ENCODE measurements around the gene SLC9A9. TPM values are rescaled to one million over a fixed set of nuclear protein-coding genes. Genes with fewer than 3 reads are reported as not detected.

SLC9A9 gene
- total RNA-seq, 4 donors from 2014 or later = 2.1 to 40.4 (median 7.2) TPM

DNA sequence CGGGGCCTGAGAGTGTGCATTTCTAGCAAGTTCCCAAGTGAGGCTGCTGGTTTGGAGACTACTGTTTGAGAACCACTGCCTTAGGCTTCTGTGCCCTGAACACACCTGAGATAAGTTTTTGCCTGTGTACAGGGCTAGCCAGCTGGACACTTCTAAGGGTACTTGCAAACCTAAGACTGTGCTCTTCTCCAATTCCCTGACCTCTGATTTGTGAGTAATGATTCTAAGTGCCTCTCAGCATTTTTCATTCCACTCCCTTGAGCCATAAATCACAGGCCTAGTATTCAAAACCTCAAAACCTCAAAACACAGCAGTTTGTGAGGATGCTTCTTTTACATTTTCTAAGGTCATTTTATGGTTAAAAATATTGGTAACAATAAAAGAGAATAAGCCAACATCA lies 580.3 kb downstream of the SLC9A9 start:
- H3K4me3 ChIP-seq = no peak overlapping the region
- H3K36me3 ChIP-seq = peaks cover 0 to 6% (median 0%) of the 10 kb centered on the region in 3 donors
- TF ChIP-seq POLR2A (IDR thresholded peaks at IDR 0.05) = no peak
- TF ChIP-seq, protein P1, sequence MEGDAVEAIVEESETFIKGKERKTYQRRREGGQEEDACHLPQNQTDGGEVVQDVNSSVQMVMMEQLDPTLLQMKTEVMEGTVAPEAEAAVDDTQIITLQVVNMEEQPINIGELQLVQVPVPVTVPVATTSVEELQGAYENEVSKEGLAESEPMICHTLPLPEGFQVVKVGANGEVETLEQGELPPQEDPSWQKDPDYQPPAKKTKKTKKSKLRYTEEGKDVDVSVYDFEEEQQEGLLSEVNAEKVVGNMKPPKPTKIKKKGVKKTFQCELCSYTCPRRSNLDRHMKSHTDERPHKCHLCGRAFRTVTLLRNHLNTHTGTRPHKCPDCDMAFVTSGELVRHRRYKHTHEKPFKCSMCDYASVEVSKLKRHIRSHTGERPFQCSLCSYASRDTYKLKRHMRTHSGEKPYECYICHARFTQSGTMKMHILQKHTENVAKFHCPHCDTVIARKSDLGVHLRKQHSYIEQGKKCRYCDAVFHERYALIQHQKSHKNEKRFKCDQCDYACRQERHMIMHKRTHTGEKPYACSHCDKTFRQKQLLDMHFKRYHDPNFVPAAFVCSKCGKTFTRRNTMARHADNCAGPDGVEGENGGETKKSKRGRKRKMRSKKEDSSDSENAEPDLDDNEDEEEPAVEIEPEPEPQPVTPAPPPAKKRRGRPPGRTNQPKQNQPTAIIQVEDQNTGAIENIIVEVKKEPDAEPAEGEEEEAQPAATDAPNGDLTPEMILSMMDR (IDR thresholded peaks at IDR 0.05) = no peak
- H3K4me1 ChIP-seq = no peaks in the 10 kb centered on the region
- no peaks in the 10 kb centered on the region for H3K9me3 ChIP-seq
- no peak overlapping the region for H3K27ac ChIP-seq
- DNase-seq = no peak
- H3K27me3 ChIP-seq = no peaks in the 10 kb centered on the region

DNA sequence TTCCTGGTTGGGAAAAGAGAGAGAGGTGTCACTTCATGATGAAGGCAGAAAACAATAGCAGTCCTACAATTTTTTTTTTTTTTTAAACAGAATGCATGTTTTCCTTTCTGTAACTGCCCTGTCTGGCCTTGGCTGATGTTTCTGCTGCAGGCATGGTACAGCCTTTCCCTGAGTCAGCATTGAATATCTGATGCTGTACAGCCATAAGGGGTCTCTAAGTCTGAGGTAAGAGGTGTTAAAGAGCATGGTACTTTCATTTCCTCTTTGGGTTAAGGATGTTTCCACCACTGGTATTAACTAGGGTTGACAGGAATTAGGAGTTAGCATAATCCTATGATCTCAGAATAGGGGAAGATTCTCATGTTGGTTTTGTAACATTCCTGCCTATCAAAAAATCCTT lies 581.3 kb downstream of the SLC9A9 start:
- no peak for DNase-seq
- TF ChIP-seq, protein P1 (IDR thresholded peaks at IDR 0.05) = no peak
- TF ChIP-seq POLR2A (IDR thresholded peaks at IDR 0.05) = no peak
- Histone ChIP-seq H3K27me3 (no peaks in the 10 kb centered on the region), H3K27ac (no peak overlapping the region), H3K9me3 (no peaks in the 10 kb centered on the region), H3K36me3 (peaks cover 0 to 6% (median 0%) of the 10 kb centered on the region in 3 donors), H3K4me3 (no peak overlapping the region), H3K4me1 (no peaks in the 10 kb centered on the region)

DNA sequence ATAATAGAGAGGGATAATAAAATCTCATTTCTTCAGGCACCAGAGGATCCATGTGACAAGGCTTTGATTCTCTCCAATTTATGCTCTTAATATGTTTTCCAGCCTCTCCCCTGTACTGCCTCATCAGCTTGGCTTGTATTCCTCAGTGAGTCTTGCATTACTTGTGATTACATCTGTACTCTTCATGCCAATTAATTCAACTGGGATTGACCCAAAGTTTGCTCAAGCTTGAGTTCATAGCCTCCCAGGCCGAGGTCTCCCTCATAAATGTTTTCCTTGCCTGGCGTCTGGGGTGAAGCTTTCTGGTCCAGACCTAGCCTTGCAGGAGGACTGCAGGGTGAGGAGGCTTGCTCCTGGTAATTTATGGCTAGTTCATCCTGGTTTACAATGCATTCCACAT lies 581.8 kb downstream of the SLC9A9 start:
- Histone ChIP-seq H3K4me3 (no peak overlapping the region), H3K27me3 (no peaks in the 10 kb centered on the region), H3K4me1 (no peaks in the 10 kb centered on the region), H3K9me3 (no peaks in the 10 kb centered on the region), H3K27ac (no peak overlapping the region), H3K36me3 (peaks cover 0 to 6% (median 0%) of the 10 kb centered on the region in 3 donors)
- no peak for DNase-seq
- no peak for TF ChIP-seq POLR2A (IDR thresholded peaks at IDR 0.05)
- TF ChIP-seq, protein P1 (IDR thresholded peaks at IDR 0.05) = no peak

DNA sequence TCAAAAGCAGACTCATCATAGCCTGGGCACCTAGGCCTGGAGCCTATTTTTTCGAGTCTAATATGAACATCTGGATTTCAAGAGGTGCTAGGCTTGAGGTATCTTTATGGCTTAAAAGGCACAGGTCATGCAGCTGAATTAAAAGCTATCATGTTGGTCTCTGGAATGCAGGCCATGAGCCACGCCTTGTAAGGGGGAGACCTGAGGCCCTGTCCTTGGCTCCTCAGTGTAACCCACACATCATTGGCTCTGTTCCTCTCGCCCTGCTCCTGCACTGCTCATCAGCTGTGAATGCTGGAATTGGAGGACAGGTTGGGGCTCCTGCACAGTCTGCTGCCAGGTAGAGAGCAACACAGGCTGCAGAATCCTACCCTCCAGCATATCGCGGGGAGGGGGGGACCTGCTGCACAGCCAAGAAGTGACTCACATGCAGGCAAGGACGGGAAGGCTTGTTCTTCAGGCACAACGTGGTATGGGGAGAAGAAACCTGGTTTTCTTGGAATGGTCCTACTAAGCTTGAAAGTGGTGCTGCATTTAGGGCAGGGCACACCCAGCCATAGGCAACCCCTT lies 582.7 kb downstream of the SLC9A9 start:
- Histone ChIP-seq H3K27me3 (no peaks in the 10 kb centered on the region), H3K36me3 (peaks cover 0 to 6% (median 0%) of the 10 kb centered on the region in 3 donors), H3K4me1 (no peaks in the 10 kb centered on the region), H3K27ac (no peak overlapping the region), H3K4me3 (no peak overlapping the region), H3K9me3 (no peaks in the 10 kb centered on the region)
- TF ChIP-seq, protein P1 (IDR thresholded peaks at IDR 0.05) = no peak
- TF ChIP-seq POLR2A (IDR thresholded peaks at IDR 0.05) = no peak
- DNase-seq = no peak

DNA sequence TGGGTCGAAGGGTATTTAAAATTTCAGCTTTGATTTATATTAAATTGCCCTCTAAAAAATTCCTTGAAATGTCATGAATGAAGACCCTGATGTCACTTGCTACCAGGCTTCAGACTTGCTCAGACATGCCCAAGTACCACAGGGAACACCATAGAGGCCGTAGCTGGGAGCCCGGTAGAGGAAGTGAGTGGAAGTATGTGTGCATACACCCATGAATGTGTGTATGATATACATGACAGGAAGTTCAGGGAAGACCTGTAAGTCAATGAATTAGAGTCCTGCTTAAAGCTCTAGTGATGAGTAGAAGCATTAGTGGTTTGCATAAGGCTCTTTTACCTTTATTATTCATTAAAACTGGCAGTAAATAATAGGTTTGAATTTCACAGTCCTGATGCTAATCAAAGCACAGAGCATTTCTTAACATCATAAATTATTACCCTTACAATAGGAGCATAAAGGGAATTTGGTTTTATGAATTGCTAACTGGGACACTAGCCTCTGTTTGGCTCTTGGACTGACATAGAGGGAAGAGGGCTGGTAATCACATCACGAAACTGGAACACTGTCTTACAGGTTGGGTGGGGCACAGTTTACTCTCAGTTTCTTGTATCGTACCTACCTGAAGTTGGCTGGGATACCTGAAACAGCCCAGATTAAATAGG lies 584.3 kb downstream of the SLC9A9 start:
- Histone ChIP-seq H3K4me3 (no peak overlapping the region), H3K36me3 (peaks cover 0 to 6% (median 0%) of the 10 kb centered on the region in 3 donors), H3K27me3 (no peaks in the 10 kb centered on the region), H3K27ac (no peak overlapping the region), H3K9me3 (no peaks in the 10 kb centered on the region), H3K4me1 (no peaks in the 10 kb centered on the region)
- DNase-seq = no peak
- no peak for TF ChIP-seq POLR2A (IDR thresholded peaks at IDR 0.05)
- TF ChIP-seq, protein P1 (IDR thresholded peaks at IDR 0.05) = no peak
